ENCODE results near the gene LMF1.
"Not testable (repeated sequence)": the region's sequence is repeated elsewhere in the genome, so short reads cannot be mapped to it uniquely, and the experiment has no call there.

The LMF1 gene

DNA sequence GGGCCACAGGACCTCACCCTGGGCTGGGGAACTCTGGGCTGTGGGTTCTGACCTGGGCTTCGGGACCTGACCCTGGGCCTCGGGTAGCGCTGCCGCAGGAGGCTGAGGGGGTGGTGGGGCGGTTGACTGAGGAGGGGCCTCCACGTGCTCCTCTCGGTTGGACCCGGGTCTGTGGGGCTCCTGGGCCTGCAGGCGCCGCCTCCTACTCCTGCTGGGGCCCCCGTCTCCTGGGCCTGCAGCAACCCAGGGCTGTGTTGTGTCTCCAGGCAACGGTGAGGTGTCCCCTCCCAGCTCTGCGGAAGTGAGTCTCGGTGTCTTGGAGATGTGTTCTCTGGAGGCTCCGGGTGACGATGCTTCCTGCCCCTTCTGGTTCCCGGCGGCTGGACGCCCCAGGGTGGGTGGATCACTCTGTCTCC is 128.7 kb downstream of the LMF1 start:
- DNase-seq = no peak

DNA sequence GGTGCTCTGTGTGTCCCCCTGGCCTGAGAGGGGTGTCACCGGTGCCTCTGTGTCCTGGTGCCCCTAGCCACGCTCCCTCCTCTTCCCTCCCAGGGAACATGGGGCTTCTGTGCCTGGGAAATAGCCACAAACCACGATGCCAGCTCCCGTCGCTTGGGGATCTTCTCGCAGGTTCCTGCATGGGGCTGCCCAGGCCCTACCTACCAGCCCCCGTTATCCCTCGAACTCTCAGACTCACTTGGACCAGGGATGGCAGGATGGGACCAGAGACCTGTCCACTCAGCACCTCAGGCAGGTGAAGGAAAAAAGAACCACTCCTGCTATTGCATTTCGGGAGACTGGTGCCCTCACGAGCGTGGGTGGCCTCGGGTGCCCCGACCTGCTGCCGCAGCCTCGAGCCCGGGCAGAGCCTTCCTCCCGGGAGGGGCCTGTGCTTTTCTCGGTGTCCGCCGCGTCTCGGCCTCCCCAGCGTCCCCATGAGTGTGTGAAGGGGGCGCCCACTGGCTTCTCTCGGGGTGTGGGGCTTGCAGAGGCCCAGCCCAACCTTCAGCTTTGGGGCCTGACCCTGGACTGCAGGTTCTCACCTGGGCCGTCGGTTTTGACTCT is 129.2 kb downstream of the LMF1 start:
- DNase-seq = no peak

DNA sequence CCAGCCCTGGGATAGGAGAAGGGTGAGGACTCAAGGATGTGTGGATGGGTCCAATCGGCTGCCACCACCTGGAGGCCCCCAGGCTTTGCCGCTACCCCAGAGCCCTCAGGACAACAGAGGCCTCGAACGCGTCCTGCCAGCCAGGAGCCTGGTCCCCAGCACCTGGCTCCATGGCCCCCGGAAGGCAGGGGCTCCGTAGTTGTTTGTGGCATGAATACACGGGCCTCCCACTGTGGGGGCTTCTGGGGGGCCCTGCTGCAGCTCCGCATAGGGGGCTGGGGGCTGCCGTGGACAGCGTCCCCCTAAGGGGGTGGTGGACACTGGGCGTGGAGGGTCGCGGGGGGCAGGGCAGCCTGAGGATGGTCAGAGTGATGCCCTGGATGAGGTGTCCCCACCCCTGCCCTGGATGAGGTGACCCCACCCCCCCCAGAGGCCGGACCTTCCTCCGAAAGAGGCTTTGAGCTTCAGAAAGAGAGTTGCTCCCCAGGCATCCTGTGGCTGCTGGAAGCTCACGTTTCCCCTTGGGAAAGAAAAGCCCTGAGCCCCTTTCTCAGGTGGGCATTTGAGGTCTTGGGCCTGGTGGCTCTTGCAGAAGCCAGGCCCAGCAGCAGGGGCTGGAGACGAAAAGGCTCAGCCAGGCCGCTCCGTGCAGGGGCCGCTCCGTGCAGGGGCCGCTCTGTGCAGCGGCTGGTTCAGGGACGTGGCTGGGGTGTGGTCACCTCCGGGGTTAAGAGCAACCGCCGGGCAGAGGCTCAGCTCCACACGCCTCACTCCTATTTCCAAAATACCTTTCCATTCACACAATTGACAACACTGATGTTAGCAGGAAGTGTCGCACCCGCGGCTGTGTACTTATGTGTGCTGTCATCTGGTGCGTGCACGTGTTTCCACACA is 130.0 kb downstream of the LMF1 start:
- DNase-seq = no peak

DNA sequence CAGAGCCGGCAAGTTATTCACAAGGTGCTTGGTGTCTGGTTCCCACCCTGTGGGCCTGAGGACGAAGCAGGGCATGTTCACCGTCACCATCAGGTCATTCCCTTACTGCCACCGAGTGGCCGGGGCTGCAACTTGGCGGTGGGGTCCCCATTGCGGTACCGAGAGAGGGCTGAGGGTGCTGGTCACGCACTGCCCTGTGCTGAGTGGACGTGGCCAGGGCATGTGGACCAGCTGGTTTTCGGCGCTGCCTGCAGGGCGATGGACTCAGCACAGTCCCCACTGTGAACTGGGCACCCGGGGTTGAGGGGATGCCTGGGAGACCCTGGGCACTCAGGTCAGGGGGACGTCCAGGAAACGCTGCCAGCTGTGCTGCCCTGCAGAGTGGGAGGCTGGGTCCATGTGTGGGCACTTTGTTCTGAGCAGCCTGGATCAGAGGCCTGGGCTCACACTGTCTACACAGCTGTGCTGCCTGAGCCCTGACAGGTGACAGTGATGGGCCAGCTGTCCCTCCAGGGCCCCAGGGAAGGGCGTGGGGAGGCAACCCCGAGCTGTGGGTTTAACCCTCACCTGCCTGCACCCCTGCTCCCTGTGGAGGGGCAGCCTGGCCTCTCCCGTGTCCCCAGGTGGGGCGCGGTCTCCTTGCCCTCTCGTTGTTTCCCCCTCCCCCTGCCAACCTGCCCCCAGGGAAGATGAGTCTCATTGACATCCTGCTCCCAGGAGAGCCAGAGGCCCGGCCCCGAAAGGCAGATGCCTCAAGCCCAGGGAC is 131.0 kb downstream of the LMF1 start:
- no peak for DNase-seq

DNA sequence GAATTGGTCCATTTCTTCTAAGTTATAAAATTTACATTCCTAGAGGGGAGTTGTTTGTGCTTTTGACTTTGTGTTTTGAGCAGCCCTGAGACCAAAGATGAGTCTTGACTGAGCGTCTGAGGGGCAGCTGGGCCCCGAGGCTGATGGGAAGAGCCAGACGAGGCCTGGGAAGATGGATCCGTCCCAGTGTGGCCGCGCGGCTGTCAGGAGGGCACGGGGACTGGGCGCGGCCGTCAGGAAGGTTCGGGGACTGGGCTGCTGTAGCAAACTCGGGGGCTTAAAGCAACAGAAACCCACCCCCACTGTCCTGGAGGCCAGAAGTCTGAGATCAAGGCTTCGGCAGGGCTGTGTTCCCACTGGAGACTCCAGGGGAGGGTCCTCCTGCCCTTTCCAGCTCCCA is 132.0 kb downstream of the LMF1 start:
- no peak for DNase-seq

DNA sequence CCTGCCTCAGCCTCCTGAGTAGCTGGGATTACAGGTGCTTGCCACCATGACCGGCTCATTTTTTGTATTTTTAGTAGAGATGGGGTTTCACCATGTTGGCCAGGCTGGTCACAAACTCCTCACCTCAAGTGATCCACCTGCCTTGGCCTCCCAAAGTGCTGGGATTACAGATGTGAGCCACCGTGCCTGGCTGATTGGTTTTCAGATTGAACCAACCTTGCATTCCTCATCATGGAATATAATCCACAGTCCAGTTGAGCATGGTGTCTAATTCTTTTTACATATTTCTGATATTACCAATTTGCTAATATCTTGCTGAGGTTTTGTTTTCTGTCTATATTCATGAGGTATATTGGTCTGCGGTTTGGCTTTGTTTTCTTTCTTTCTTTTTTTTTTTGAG is 134.0 kb downstream of the LMF1 start:
- not testable (repeated sequence) for DNase-seq

DNA sequence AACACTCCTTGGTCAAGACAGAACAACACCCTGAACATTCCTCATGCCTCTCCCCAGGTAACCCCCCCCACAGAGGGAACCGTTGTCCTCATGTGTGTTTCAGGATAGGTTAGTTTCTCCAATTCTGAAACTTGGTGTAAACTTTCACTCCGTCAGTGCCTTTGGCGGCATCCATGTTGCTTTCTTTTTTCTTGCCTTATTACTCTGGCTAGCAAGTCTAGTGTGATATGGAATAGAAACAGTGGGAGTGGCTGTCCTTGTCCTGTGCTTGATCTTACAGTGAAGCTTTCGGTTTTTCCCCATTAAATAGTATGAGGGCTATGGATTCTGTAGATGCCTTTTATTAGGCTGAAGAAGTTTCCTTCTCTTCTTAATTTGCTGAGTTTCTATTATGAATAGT is 134.6 kb downstream of the LMF1 start:
- DNase-seq = no peak

DNA sequence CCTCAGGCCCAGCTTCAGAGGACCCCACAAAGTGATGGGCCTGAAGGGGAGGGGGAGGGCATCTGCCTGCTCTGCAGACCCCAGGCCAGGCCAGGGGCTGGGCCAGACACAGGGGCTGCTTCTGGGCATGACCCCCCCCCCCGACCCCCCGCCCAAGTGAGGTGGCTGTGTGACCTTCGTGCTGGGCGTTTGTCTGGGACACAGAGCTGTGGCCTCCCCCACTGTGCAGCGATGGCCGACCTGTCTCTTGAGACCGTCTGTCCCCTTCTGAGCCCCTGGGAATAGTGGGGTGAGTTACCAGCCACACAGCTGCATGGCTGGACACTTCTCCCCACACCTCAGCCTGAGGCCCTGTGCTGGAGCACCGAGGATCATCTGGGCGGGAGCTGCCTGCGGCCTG is 135.4 kb downstream of the LMF1 start:
- DNase-seq = no peak

DNA sequence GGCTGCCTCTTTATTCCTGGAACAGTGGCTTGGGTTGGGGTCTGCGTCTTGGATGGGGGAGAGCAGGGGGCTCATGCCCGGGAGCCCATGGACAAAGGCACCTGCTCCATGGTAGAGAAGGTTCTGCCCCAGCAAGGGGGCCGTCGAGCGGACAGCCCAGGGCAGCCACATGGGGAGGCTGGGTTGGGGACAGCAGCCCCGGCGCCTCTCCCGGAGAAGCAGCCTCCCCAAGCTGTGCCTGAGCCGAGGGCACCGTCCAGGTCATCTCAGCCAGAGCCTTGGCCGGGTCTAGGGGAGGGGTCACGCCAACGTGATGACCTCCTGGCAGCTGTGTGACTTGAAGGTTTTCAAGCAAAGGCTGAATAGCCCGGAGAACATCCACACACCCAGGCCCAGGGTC is 137.4 kb downstream of the LMF1 start:
- no peak for DNase-seq

DNA sequence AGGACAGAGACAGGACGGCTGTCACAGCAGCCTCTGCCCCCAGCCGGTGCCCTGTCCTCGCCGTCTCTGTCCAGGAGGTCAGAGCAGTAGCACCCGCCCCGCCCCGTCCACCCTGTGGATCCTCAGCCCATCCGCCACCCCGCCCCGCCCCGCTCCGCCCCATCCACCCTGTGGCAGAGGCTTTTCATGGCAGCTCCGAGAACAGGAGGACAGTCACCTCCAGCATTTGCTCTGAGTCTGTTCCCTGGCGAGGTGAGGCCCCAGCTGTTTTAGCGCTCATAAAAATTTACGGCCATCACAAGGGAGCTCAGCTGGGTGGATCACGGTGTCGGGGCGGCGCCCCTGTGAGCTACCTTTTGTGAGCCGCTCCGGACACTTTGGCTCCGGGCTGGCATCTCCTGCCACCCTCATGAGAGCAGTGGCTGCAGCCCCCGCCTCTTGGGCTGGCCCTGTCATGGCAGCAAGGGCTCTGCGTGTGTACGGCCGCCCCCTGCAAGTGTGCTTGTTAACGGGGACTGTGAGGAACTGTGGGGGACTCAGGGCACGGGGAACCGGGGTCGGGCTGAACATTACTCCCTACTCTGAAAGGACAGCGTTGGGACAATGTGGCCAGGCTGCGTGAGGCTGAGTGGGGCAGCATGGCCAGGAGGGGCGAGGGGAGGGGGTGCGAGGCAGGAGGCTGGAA is 138.0 kb downstream of the LMF1 start:
- DNase-seq = no peak

DNA sequence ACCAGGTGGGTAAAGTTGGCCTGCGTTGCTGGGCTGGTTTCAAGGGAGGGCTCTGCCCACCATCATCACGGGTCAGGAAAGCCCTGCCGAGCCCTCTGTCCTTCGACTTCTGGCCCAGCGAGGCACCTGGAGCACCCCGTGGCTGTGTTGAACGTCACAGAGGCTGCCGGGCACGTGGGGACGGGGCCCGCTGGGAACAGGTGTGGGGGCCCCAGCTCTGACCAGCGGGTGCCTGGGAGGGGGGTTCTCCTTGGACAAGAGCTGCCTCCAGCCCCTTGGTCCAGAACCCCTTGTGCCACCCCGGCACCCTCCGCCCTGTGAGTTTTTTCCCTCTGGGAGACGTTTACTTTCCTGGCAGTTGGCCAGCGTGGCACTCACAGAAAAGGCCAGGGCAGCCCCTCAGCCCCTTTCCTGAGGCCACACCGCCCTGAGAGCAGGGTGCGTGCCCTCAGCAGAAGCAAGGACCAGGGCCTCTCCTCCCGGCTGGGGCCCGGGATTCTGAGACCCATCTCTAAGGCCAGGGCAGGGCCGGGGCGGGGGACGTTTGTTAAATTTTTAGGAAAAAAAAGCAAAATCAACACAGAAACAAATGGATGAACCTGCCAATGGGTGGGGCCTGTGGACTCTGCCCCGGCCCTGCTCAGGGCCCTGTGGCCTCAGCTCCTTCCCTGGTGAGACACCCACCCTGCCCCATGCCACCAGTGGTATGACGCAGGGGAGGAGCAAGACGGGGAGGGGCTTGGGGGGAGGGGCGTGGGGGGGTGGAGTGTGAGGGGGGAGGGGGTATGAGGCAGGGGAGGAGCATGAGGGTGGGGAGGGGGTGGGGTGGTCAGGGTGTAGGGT is 139.0 kb downstream of the LMF1 start:
- DNase-seq = no peak

DNA sequence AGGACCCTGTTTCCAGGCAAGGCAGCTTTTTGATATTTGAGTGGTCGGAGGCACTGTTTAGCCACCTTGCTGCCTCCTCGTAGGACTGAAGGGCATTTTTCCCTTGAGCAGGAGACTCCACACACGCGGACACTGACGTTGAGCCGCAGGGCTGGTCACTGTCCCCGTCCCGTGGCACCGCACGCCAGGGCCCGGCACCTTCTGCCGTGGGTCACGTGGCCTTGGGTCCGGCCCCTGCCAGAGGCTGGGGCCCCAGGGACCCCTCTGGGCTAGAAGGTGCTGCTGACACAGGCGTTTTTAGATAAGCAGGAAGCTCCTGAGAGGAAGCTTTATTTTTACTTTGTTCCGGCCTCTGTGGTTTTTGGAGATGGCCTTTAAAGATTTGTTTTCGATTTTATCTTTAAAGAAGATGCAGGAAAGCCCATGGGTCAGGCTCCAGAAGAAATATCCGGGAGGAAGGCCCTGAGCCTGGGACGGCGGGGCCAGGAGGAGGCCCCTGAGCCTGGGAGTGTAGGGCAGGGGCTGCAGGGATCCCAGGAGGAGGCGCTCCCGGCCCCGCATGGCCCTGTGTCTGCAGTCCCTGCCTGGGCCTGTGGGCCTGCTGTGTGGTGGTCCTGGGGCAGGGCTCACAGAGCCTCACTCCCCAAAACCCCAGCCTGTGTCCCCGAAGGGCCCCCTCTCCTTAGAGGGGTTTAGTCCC is 139.8 kb downstream of the LMF1 start:
- no peak for DNase-seq

DNA sequence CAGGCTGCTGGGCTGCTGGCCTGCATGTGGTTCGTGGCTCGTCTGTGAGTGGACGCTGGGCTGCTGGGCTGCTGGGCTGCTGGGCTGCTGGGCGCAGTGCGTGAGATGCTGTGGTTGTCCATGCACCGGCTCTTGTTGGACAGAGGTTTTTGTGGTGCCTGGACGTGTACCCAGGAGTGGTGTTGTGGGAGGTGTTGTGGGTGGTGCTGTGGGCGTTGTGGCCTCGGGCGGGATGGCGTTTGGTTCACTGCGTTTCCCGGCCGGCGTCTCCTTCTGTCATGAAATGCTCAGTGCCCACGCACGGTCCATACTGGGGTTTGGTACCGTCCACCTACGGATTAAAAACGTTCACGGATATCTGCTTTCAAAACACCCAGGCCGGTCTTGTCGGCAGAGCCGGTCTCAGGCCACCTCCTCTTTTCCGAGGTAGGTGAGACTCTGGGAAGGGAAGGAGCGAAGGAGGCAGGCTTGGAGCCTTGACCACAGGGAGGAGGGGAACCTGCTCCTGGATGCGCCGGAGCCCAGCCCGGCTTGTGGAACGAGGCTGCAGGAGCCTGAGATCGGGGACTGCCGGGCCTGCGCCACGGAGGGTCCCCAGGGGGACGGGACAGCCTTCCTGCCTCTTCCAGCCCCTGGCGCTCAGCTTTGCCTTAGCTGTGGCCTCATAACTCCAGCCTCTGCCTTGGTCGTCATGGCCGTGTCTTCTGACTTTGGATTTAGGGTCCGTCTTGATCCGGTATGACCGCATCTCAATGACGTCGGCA is 140.5 kb downstream of the LMF1 start:
- no peak for DNase-seq

DNA sequence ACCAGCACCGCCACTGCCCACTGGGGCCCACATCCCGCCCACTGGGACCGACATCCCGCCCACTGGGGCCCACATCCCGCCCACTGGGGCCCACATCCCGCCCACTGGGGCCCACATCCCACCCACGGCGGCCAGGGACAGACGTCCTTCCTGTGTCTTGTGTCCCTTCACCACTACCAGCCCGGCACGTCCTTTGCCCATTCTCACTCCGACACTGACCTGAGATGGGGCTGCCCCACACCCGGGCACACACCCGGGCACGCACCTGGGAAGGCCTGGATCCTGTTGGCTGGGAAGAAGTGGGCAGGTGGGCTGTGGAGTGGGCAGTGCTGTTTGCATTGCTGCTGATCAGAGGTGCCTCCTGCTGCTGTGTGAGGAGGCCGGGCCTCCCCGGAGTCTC is 141.9 kb downstream of the LMF1 start:
- no peak for DNase-seq

DNA sequence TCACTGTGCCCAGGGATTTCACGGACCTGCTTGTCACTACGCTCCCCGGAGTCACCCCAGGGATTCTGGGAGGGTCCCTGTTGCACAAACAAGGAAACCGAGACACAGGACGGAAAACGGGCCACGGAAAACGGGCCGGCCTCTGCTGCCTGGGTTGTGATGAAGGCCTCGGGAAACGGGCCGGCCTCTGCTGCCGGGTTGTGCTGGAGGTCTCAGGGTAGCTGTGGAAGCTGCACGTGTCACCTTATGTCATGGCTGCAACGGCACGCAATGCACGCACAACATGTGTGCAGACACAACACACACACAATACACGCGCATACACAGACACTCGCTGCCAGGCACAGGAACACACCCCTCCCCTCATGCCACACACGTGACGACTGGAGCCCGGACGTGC is 143.3 kb downstream of the LMF1 start:
- DNase-seq = no peak

DNA sequence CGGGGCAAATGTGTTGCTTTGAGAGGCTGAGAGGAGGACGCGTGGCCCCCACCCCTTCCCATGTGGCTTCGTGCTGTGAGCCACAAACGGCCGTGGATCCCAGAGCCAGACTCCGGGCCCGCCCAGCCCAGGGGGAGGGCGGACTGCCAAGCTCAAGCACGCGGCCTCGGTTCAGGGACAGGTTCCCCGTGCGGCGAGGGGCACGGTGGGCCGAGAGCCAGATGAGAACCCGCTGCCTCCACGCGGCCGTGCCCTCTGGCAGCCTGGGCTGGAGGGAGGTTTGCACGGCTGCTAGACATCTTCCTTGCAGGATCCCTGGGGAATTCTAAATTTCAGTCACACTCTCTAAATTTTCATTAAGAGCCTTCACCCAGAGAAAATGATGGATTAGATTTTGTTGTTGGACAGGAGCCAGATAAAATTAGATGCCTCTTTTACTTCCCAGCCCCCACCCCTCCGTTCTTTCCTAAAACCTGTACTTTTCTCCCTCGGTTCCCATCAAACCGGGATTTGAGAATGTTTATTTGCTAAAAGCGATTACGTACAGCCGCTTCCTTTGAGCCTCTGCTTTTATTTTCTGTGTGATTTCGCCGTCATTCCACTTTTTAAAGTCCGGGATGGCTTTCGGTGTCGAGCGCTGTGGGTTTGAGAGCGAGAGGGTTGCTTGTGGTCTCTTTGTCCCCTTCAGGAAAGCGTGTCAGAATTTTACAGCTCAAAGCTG is 145.3 kb downstream of the LMF1 start:
- no peak for DNase-seq

DNA sequence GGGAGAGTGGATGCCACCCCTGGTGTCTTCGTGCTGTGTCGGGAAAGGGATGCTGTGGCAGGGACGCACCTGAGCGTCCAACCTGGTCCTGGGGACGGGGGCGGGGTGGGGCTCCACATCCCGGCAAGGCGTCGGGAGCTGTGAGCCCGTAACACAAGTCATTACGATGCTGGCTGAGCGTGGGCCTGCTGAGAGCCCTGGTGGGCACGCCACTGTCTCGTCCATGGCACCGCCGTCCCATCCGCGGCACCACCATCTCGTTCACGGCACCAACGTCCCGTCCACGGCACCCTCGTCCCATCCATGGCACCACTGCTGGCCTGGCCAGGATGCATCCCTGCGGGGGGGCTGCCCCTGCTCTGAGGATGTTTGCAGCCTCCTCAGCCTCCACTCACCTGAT is 146.2 kb downstream of the LMF1 start:
- DNase-seq = no peak

DNA sequence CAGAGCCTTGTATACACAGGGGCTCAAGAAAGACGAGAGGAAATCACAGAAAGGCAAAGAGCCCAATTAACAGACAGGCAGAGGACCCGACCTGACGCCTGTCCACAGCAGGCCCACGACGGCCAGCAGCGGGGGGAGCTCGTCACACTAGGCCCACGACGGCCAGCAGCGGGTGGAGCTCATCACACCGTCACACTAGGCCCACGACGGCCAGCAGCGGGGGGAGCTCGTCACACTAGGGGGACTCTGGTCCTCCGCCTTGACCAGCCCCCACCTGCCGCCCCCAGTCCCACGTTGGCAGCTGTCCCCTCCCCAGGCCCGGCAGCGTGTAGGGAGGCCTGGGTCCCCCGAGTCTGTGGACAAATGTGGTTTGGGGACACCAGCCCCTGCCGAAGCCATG is 146.6 kb downstream of the LMF1 start:
- no peak for DNase-seq

DNA sequence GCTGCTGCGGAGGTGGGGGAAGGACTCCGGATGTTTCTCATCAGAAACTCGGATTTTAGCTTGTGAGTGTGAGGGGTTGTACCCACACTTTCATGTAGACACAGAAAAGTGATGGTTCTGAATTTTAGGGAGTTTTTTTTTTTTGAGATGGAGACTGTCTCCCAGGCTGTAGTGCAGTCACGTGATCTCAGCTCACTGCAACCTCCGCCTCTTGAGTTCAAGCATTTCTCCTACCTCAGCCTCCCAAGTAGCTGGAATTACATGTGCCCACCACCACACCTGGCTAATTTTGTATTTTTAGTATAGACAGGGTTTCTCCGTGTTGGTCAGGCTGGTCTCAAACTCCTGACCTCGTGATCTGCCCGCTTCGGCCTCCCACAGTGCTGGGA is 147.9 kb downstream of the LMF1 start:
- DNase-seq = no peak

All from stimulated activated CD4-positive, alpha-beta T cell treated with anti-CD3 and anti-CD28 coated beads, Interleukin-4, amount 100 ng/mL, for 4 hours (primary cell).